ENCODE measurements around the gene PKP4. TPM values are rescaled to one million over a fixed set of nuclear protein-coding genes. Genes with fewer than 3 reads are reported as not detected.

The PKP4 gene
- total RNA-seq, 1 experiment from 2014 or later = 67.7 TPM

DNA sequence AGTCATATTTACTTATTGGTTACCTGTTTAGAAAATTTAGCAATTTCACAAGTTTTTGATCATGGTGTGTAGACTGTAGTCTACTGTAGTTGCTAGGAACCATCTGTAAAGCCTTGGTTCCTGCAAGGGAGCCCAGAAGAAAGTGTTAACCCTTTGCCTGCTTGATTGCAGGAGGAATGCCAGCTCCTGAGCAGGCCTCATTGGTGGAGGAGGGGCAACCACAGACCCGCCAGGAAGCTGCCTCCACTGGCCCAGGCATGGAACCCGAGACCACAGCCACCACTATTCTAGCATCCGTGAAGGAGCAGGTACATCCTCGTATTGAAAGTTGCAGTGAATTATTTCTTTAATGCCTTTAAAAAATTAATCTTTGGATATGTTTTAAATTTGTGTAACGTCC, 76.3 kb downstream of the PKP4 start:
- POLR2A ChIA-PET (ENCODE audit: low non-redundant PET) = no interaction called here
- DNase-seq (ENCODE audit: low spot score) = no peak

GRCh38 chr2:158539176-158540005, 82.6 kb downstream of the PKP4 start:
- no TSS peak for BruUV-seq (replicated peaks)
- intact Hi-C loops (cut with micrococcal nuclease; ENCODE audit: unreplicated experiment) = loop anchor here (5.0 kb wide), 1 partner anchor 77 kb away; no protein-coding TSS in a partner anchor
- POLR2A ChIA-PET (ENCODE audit: low non-redundant PET) = no interaction called here
- DNase-seq (ENCODE audit: low spot score) = peak; percentile 90
- no peaks in the 10 kb centered on the region for H3K9me3 ChIP-seq (ENCODE audit: low read depth, low read length, poor library complexity, severe bottlenecking)
- H3K4me1 ChIP-seq (ENCODE audit: insufficient read depth, low read length, poor library complexity, severe bottlenecking) = peaks cover 40% of the 10 kb centered on the region
- no peak overlapping the region for H3K4me3 ChIP-seq (ENCODE audit: low read depth, low read length, poor library complexity, severe bottlenecking)
- peak overlapping the region; percentile 55 for H3K27ac ChIP-seq (ENCODE audit: low read depth, low read length, poor library complexity, severe bottlenecking)
- H3K36me3 ChIP-seq (ENCODE audit: insufficient read depth, low read length, poor library complexity, severe bottlenecking) = no peaks in the 10 kb centered on the region
- TF ChIP-seq CTCF (conservative IDR thresholded peaks at IDR 0.05; ENCODE audit: low read depth, low read length) (no peak), EZH2 (IDR thresholded peaks at IDR 0.05; ENCODE audit: borderline replicate concordance, low read depth, low read length, poor library complexity, severe bottlenecking) (no peak)
- CTCF ChIA-PET = no interaction called here
- H3K27me3 ChIP-seq (replicated peaks; ENCODE audit: insufficient read depth, low read depth, low read length, poor library complexity) = no peaks in the 10 kb centered on the region

More for the DNA sequence above, 76.3 kb downstream of the PKP4 start:
- TF ChIP-seq CTCF (conservative IDR thresholded peaks at IDR 0.05; ENCODE audit: low read depth, low read length) (no peak), EZH2 (IDR thresholded peaks at IDR 0.05; ENCODE audit: borderline replicate concordance, low read depth, low read length, poor library complexity, severe bottlenecking) (no peak)
- CTCF ChIA-PET = no interaction called here
- Histone ChIP-seq H3K4me1 (ENCODE audit: insufficient read depth, low read length, poor library complexity, severe bottlenecking) (peaks cover 7% of the 10 kb centered on the region), H3K27me3 (replicated peaks; ENCODE audit: insufficient read depth, low read depth, low read length, poor library complexity) (no peaks in the 10 kb centered on the region), H3K27ac (ENCODE audit: low read depth, low read length, poor library complexity, severe bottlenecking) (no peak overlapping the region), H3K4me3 (ENCODE audit: low read depth, low read length, poor library complexity, severe bottlenecking) (no peak overlapping the region), H3K9me3 (ENCODE audit: low read depth, low read length, poor library complexity, severe bottlenecking) (no peaks in the 10 kb centered on the region), H3K36me3 (ENCODE audit: insufficient read depth, low read length, poor library complexity, severe bottlenecking) (no peaks in the 10 kb centered on the region)
- intact Hi-C loops (cut with micrococcal nuclease; ENCODE audit: unreplicated experiment) = no loop called here
- no TSS peak for BruUV-seq (replicated peaks)

- POLR2A ChIA-PET (ENCODE audit: low non-redundant PET) = no interaction called here
- Histone ChIP-seq H3K27me3 (replicated peaks; ENCODE audit: insufficient read depth, low read depth, low read length, poor library complexity) (no peaks in the 10 kb centered on the region), H3K9me3 (ENCODE audit: low read depth, low read length, poor library complexity, severe bottlenecking) (no peaks in the 10 kb centered on the region), H3K4me3 (ENCODE audit: low read depth, low read length, poor library complexity, severe bottlenecking) (no peak overlapping the region), H3K36me3 (ENCODE audit: insufficient read depth, low read length, poor library complexity, severe bottlenecking) (no peaks in the 10 kb centered on the region), H3K4me1 (ENCODE audit: insufficient read depth, low read length, poor library complexity, severe bottlenecking) (peaks cover 40% of the 10 kb centered on the region), H3K27ac (ENCODE audit: low read depth, low read length, poor library complexity, severe bottlenecking) (no peak overlapping the region)
- intact Hi-C loops (cut with micrococcal nuclease; ENCODE audit: unreplicated experiment) = loop anchor here (5.0 kb wide), 1 partner anchor 80 kb away; no protein-coding TSS in a partner anchor
- CTCF ChIA-PET = no interaction called here
- BruUV-seq (replicated peaks) = no TSS peak
- no peak for TF ChIP-seq CTCF (conservative IDR thresholded peaks at IDR 0.05; ENCODE audit: low read depth, low read length)
- TF ChIP-seq EZH2 (IDR thresholded peaks at IDR 0.05; ENCODE audit: borderline replicate concordance, low read depth, low read length, poor library complexity, severe bottlenecking) = no peak
- DNase-seq (ENCODE audit: low spot score) = no peak
These were observed 85.8 kb downstream of the PKP4 start for GRCh38 chr2:158542577-158542976.

Data from A673 (cell line).